ENCODE data around the gene KMT5C. TPM values are rescaled to one million over a fixed set of nuclear protein-coding genes. Genes with fewer than 3 reads are reported as not detected.

KMT5C gene
- total RNA-seq, 1 experiment from 2014 or later, result 12.9 TPM

DNA sequence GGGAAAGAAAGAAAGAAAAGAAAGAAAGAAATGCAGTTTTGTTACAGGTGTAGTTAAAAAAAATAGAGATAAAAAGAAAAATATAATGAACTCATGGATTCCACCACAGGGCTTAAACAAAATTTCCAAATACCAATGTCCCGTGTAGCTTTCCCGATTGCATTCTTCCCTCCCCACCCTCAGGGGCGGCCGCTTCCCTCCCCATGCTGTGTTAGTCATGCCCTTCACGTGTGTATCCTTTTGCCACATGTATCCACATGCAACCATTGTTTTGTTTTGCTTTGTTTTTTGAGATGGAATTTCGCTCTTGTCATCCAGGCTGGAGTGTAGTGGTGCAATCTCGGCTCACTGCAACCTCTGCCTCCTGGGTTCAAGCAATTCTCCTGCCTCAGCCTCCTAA is 3.6 kb upstream of the KMT5C start:
- peaks cover 16% of the 10 kb centered on the region for H3K36me3 Mint-ChIP-seq (ENCODE audit: insufficient read depth, unreplicated experiment)
- intact Hi-C loops (cut with micrococcal nuclease), result no loop called here
- POLR2A ChIA-PET, result interaction anchor here (0.6 to 5.1 kb wide), 14 partner anchors 8 to 319 kb away, joined by 3 to 98 read pairs (median 3); partner anchors contain the start of genes HSPBP1, PPP6R1, RPL28 and TMEM150B

DNA sequence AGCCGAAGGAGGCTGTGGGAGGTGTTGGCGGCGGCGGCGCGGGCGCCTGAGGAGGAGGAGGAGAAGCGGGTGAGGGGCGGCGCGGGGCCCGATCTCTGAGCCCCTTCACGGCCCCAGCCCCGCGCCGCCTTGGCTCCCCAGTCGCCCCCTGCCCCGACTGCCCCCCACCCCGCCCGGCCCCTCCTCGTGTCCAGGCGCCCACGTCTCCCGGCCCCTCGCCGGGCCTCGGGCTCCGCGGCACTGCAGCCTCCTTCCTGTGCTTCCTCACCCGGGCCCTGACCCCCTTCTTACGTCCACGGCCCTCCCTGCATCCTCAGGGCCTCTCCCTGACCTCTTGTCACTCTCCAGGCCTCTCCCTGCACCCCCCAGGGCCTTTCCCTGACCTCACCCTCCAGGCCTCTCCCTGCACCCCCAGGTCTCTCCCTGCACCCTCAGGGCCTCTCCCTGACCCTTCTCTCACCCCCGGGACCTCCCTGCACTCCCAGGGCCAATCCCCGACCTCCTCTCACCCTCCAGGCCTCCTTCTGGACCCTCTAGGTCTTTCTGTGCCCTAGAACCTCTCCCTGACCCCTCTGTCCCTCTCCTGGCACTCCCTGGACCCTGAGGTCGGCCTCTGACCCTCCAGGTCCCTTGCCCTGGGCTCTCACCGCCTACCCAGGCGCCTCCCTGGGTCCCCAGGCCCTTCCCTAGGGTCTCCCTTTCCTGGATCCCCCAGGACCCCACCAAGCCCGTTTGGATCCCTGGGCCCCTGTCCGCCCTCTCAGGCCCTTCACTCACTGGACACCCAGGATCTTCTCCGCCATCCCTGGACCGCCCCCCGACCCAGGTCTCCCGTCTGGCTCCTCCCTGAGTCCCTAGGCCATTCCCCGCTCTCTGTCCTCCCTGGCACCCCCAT is 460 bp downstream of the KMT5C start:
- POLR2A ChIA-PET, result interaction anchor here (0.6 to 5.1 kb wide), 30 partner anchors 9 to 315 kb away, joined by 3 to 98 read pairs (median 5); partner anchors contain the start of genes DNAAF3, HSPBP1, IL11 and ISOC2

More for the DNA sequence above, 3.6 kb upstream of the KMT5C start:
- Mint-ChIP-seq H3K9me3 (ENCODE audit: unreplicated experiment) (no peaks in the 10 kb centered on the region), H3K27me3 (ENCODE audit: insufficient read depth, unreplicated experiment) (no peaks in the 10 kb centered on the region), H3K4me3 (ENCODE audit: unreplicated experiment) (peak overlapping the region; percentile 9), H3K4me1 (ENCODE audit: insufficient read depth, unreplicated experiment) (peaks cover 28% of the 10 kb centered on the region), H3K27ac (ENCODE audit: low read depth, unreplicated experiment) (peak overlapping the region; percentile 94)
- no TSS peak for BruUV-seq (replicated peaks)
- CTCF ChIA-PET, result interaction anchor here (0.7 to 3.5 kb wide), 5 partner anchors 34 to 317 kb away, joined by 3 to 36 read pairs (median 3); no protein-coding TSS in a partner anchor
- TF ChIP-seq, protein P1, sequence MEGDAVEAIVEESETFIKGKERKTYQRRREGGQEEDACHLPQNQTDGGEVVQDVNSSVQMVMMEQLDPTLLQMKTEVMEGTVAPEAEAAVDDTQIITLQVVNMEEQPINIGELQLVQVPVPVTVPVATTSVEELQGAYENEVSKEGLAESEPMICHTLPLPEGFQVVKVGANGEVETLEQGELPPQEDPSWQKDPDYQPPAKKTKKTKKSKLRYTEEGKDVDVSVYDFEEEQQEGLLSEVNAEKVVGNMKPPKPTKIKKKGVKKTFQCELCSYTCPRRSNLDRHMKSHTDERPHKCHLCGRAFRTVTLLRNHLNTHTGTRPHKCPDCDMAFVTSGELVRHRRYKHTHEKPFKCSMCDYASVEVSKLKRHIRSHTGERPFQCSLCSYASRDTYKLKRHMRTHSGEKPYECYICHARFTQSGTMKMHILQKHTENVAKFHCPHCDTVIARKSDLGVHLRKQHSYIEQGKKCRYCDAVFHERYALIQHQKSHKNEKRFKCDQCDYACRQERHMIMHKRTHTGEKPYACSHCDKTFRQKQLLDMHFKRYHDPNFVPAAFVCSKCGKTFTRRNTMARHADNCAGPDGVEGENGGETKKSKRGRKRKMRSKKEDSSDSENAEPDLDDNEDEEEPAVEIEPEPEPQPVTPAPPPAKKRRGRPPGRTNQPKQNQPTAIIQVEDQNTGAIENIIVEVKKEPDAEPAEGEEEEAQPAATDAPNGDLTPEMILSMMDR (IDR thresholded peaks at IDR 0.05; ENCODE audit: unreplicated experiment), result no peak
- peak; percentile 93 for DNase-seq (ENCODE audit: unreplicated experiment)

DNA sequence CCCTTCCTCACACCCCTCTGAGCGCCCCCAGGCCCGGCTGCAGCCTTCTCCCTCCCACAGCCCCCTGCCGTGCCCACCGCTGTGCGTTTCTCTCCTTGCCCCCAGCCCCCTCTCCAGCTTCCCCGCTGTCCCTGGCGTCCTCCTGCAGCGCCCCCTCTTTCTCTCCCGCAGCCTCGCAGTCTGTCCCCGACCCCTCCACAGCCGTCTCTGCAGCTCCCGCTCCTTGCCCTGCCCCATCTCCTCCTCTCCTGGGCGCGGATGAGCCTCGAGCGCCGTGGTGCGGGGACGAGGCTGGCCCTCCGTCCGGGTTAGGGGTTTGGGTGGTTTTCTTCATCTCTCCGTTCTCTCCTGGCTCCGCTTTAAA is 1.1 kb downstream of the KMT5C start:
- TF ChIP-seq, protein P1 (IDR thresholded peaks at IDR 0.05; ENCODE audit: unreplicated experiment), result no peak
- CTCF ChIA-PET, result interaction anchor here (0.6 kb wide), 1 partner anchor 8 kb away, joined by 8 read pairs; no protein-coding TSS in a partner anchor
- Mint-ChIP-seq H3K27me3 (ENCODE audit: insufficient read depth, unreplicated experiment) (no peaks in the 10 kb centered on the region), H3K27ac (ENCODE audit: low read depth, unreplicated experiment) (peak overlapping the region; percentile 100), H3K36me3 (ENCODE audit: insufficient read depth, unreplicated experiment) (peaks cover 38% of the 10 kb centered on the region), H3K9me3 (ENCODE audit: unreplicated experiment) (no peaks in the 10 kb centered on the region), H3K4me3 (ENCODE audit: unreplicated experiment) (peak overlapping the region; percentile 80), H3K4me1 (ENCODE audit: insufficient read depth, unreplicated experiment) (peaks cover 42% of the 10 kb centered on the region)
- POLR2A ChIA-PET, result interaction anchor here (0.7 to 1.0 kb wide), 4 partner anchors 18 to 82 kb away, joined by 3 to 4 read pairs (median 3); partner anchors contain the start of genes IL11, PPP6R1 and TMEM190
- intact Hi-C loops (cut with micrococcal nuclease), result no loop called here
- no TSS peak for BruUV-seq (replicated peaks)
- DNase-seq (ENCODE audit: unreplicated experiment), result no peak

More for the DNA sequence above, 460 bp downstream of the KMT5C start:
- no peak for DNase-seq (ENCODE audit: unreplicated experiment)
- Mint-ChIP-seq H3K36me3 (ENCODE audit: insufficient read depth, unreplicated experiment) (peaks cover 36% of the 10 kb centered on the region), H3K27me3 (ENCODE audit: insufficient read depth, unreplicated experiment) (no peaks in the 10 kb centered on the region), H3K4me1 (ENCODE audit: insufficient read depth, unreplicated experiment) (peaks cover 38% of the 10 kb centered on the region), H3K27ac (ENCODE audit: low read depth, unreplicated experiment) (peak overlapping the region; percentile 100), H3K4me3 (ENCODE audit: unreplicated experiment) (peak overlapping the region; percentile 80), H3K9me3 (ENCODE audit: unreplicated experiment) (no peaks in the 10 kb centered on the region)
- TF ChIP-seq, protein P1 (IDR thresholded peaks at IDR 0.05; ENCODE audit: unreplicated experiment), result no peak
- CTCF ChIA-PET, result interaction anchor here (0.6 to 3.5 kb wide), 7 partner anchors 9 to 127 kb away, joined by 3 to 36 read pairs (median 8); no protein-coding TSS in a partner anchor
- intact Hi-C loops (cut with micrococcal nuclease), result loop anchor here (1.0 to 2.0 kb wide), 3 partner anchors 13 to 45 kb away; partner anchors contain the start of gene RPL28
- BruUV-seq (replicated peaks), result no TSS peak

DNA sequence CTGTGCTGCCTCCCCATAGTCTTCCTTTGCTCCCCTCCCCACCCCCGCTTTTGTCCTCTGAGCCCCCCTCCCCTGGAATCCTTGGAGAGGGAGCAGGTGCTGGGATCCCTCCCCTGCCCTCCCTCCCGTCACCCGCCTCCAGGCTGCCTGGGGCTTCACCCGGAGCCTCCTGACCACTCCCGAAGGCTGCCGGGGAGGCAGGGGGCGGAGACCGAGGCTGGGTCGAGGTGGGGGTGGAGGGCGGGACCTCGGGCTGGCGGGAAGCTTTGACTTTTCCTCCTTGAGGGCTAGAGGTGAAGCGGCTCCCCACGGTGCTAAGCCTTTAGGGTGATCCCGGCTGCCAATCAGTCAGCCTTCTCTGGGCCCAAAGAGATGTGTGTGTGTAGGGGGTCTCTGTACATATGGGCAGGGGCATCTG is 1.5 kb downstream of the KMT5C start:
- Mint-ChIP-seq H3K4me1 (ENCODE audit: insufficient read depth, unreplicated experiment) (peaks cover 38% of the 10 kb centered on the region), H3K27me3 (ENCODE audit: insufficient read depth, unreplicated experiment) (no peaks in the 10 kb centered on the region), H3K4me3 (ENCODE audit: unreplicated experiment) (peak overlapping the region; percentile 80), H3K9me3 (ENCODE audit: unreplicated experiment) (no peaks in the 10 kb centered on the region), H3K27ac (ENCODE audit: low read depth, unreplicated experiment) (peak overlapping the region; percentile 100), H3K36me3 (ENCODE audit: insufficient read depth, unreplicated experiment) (peaks cover 43% of the 10 kb centered on the region)
- DNase-seq (ENCODE audit: unreplicated experiment), result peak; percentile 66
- intact Hi-C loops (cut with micrococcal nuclease), result no loop called here
- POLR2A ChIA-PET, result interaction anchor here (0.7 to 1.0 kb wide), 4 partner anchors 18 to 82 kb away, joined by 3 to 4 read pairs (median 3); partner anchors contain the start of genes IL11, PPP6R1 and TMEM190
- no TSS peak for BruUV-seq (replicated peaks)
- TF ChIP-seq, protein P1 (IDR thresholded peaks at IDR 0.05; ENCODE audit: unreplicated experiment), result no peak
- CTCF ChIA-PET, result no interaction called here

Data from MCF 10A (cell line).